ENCODE data around the gene CTSH. TPM values are rescaled to one million over a fixed set of nuclear protein-coding genes. Genes with fewer than 3 reads are reported as not detected.
"Not testable (repeated sequence)": the region's sequence is repeated elsewhere in the genome, so short reads cannot be mapped to it uniquely, and the experiment has no call there.

Gene CTSH
- total and polyA plus RNA-seq, 7 experiments from 2014 or later = 8.4 to 98.4 (median 11.4) TPM

GRCh38 chr15:78928176-78928575 lies 16.7 kb downstream of the CTSH start:
- intact Hi-C loops (cut with micrococcal nuclease); H3K36me3 ChIP-seq (ENCODE audit: control insufficient read depth in 2 of 3, insufficient read depth in 3 of 3, low read length in 3 of 3); H3K27me3 ChIP-seq (ENCODE audit: control insufficient read depth in 2 of 2, insufficient read depth in 2 of 2, low read length in 2 of 2); H3K27me3 Mint-ChIP-seq; H3K4me3 Mint-ChIP-seq; H3K9me3 ChIP-seq (ENCODE audit: control insufficient read depth in 2 of 3, low read length in 3 of 3); POLR2A ChIA-PET; DNase-seq; CTCF ChIA-PET; H3K9me3 Mint-ChIP-seq; H3K4me1 ChIP-seq (ENCODE audit: control insufficient read depth in 2 of 2, insufficient read depth in 2 of 2, low read length in 2 of 2); ATAC-seq; H3K4me1 Mint-ChIP-seq; H3K4me3 ChIP-seq (ENCODE audit: low read length); H3K27ac ChIP-seq (ENCODE audit: low read depth, low read length): not testable (repeated sequence)
- Mint-ChIP-seq H3K36me3 (peaks cover 0 to 17% (median 3%) of the 10 kb centered on the region in 5 donors), H3K27ac (peak overlapping the region in 3 of 9 donors; percentile 14 to 79 (median 39))

- POLR2A ChIA-PET = no interaction called here
- peak overlapping the region in 3 of 9 donors; percentile 29 to 70 (median 39) for H3K27ac Mint-ChIP-seq
- H3K36me3 Mint-ChIP-seq = peaks cover 0 to 17% (median 3%) of the 10 kb centered on the region in 5 donors
- H3K9me3 ChIP-seq (ENCODE audit: control insufficient read depth in 2 of 3, low read length in 3 of 3) = no peaks in the 10 kb centered on the region
- ATAC-seq = peak; percentile 68
- H3K4me3 Mint-ChIP-seq = no peak overlapping the region
- no peaks in the 10 kb centered on the region for H3K4me1 ChIP-seq (ENCODE audit: control insufficient read depth in 2 of 2, insufficient read depth in 2 of 2, low read length in 2 of 2)
- H3K9me3 Mint-ChIP-seq = no peaks in the 10 kb centered on the region
- H3K27ac ChIP-seq (ENCODE audit: low read depth, low read length) = no peak overlapping the region
- H3K27me3 Mint-ChIP-seq = no peaks in the 10 kb centered on the region
- H3K4me3 ChIP-seq (ENCODE audit: low read length) = no peak overlapping the region
- intact Hi-C loops (cut with micrococcal nuclease) = no loop called here
- no peaks in the 10 kb centered on the region for H3K27me3 ChIP-seq (ENCODE audit: control insufficient read depth in 2 of 2, insufficient read depth in 2 of 2, low read length in 2 of 2)
- peaks cover 0 to 15% (median 3%) of the 10 kb centered on the region in 3 experiments for H3K36me3 ChIP-seq (ENCODE audit: control insufficient read depth in 2 of 3, insufficient read depth in 3 of 3, low read length in 3 of 3)
- H3K4me1 Mint-ChIP-seq = peaks cover 0 to 4% (median 0%) of the 10 kb centered on the region in 7 donors
- no peak for DNase-seq
- CTCF ChIA-PET = no interaction called here
Observed at GRCh38 chr15:78927077-78927790, 17.6 kb downstream of the CTSH start.

- no peak overlapping the region for H3K27ac ChIP-seq (ENCODE audit: low read depth, low read length)
- intact Hi-C loops (cut with micrococcal nuclease) = no loop called here
- no peak overlapping the region for H3K4me3 ChIP-seq (ENCODE audit: low read length)
- no peaks in the 10 kb centered on the region for H3K9me3 ChIP-seq (ENCODE audit: control insufficient read depth in 2 of 3, low read length in 3 of 3)
- Mint-ChIP-seq H3K4me1 (peaks cover 0 to 4% (median 0%) of the 10 kb centered on the region in 7 donors), H3K9me3 (no peaks in the 10 kb centered on the region), H3K4me3 (no peak overlapping the region), H3K27ac (peak overlapping the region in 3 of 9 donors; percentile 10 to 53 (median 53)), H3K27me3 (no peaks in the 10 kb centered on the region), H3K36me3 (peaks cover 0 to 22% (median 3%) of the 10 kb centered on the region in 5 donors)
- POLR2A ChIA-PET = no interaction called here
- no peaks in the 10 kb centered on the region for H3K27me3 ChIP-seq (ENCODE audit: control insufficient read depth in 2 of 2, insufficient read depth in 2 of 2, low read length in 2 of 2)
- CTCF ChIA-PET = no interaction called here
- DNase-seq = no peak
- ATAC-seq = no peak
- H3K4me1 ChIP-seq (ENCODE audit: control insufficient read depth in 2 of 2, insufficient read depth in 2 of 2, low read length in 2 of 2) = no peaks in the 10 kb centered on the region
- peaks cover 3 to 26% (median 13%) of the 10 kb centered on the region in 3 experiments for H3K36me3 ChIP-seq (ENCODE audit: control insufficient read depth in 2 of 3, insufficient read depth in 3 of 3, low read length in 3 of 3)
Observed at GRCh38 chr15:78925956-78926743, 18.7 kb downstream of the CTSH start.

DNA sequence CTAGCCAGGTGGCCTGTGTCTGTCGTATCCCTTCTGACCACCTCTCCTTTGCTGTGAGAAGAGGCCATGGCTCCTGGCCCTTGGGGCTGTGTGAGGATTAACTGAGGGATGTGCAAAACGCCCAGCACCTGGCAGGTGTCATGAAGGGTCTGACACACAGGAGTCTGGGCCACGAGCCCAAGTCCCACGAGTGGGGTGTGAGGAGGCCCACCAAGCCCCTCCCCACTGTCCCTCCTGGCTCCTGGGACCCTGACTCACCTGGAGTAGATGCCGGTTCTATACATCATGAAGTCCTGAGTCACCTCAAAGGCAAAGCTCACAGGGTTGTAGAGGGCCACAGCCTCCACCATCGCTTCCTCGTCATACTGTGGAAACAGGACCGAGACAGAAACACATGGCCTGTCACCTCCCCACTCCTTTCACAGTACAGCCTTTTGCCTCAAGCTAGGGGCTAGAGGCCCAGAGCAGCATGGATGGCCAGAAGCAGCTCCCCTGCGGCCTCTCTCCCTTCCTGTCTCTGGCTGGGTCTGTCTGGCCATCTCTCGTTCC lies 19.7 kb downstream of the CTSH start:
- Histone ChIP-seq H3K9me3 (ENCODE audit: control insufficient read depth in 2 of 3, low read length in 3 of 3) (no peaks in the 10 kb centered on the region), H3K4me1 (ENCODE audit: control insufficient read depth in 2 of 2, insufficient read depth in 2 of 2, low read length in 2 of 2) (no peaks in the 10 kb centered on the region), H3K4me3 (ENCODE audit: low read length) (no peak overlapping the region), H3K27ac (ENCODE audit: low read depth, low read length) (no peak overlapping the region), H3K27me3 (ENCODE audit: control insufficient read depth in 2 of 2, insufficient read depth in 2 of 2, low read length in 2 of 2) (no peaks in the 10 kb centered on the region), H3K36me3 (ENCODE audit: control insufficient read depth in 2 of 3, insufficient read depth in 3 of 3, low read length in 3 of 3) (peaks cover 3 to 28% (median 16%) of the 10 kb centered on the region in 3 experiments)
- Mint-ChIP-seq H3K9me3 (no peaks in the 10 kb centered on the region), H3K27me3 (no peaks in the 10 kb centered on the region), H3K36me3 (peaks cover 0 to 24% (median 3%) of the 10 kb centered on the region in 5 donors), H3K27ac (peak overlapping the region in 4 of 9 donors; percentile 51 to 74 (median 55)), H3K4me3 (no peak overlapping the region), H3K4me1 (peaks cover 0 to 6% (median 0%) of the 10 kb centered on the region in 7 donors)
- intact Hi-C loops (cut with micrococcal nuclease) = no loop called here
- no peak for ATAC-seq
- CTCF ChIA-PET = no interaction called here
- POLR2A ChIA-PET = interaction anchor here (0.6 kb wide), 1 partner anchor 29 kb away, joined by 6 read pairs; no protein-coding TSS in a partner anchor
- DNase-seq = no peak

GRCh38 chr15:78923480-78924360 lies 21.1 kb downstream of the CTSH start:
- H3K4me1 Mint-ChIP-seq = peaks cover 0 to 6% (median 0%) of the 10 kb centered on the region in 7 donors
- H3K36me3 Mint-ChIP-seq = peaks cover 0 to 24% (median 4%) of the 10 kb centered on the region in 5 donors
- no peaks in the 10 kb centered on the region for H3K27me3 Mint-ChIP-seq
- H3K4me3 ChIP-seq (ENCODE audit: low read length) = no peak overlapping the region
- no peak overlapping the region for H3K27ac ChIP-seq (ENCODE audit: low read depth, low read length)
- no peaks in the 10 kb centered on the region for H3K27me3 ChIP-seq (ENCODE audit: control insufficient read depth in 2 of 2, insufficient read depth in 2 of 2, low read length in 2 of 2)
- POLR2A ChIA-PET = no interaction called here
- CTCF ChIA-PET = no interaction called here
- ATAC-seq (no peak), DNase-seq (no peak)
- H3K9me3 ChIP-seq (ENCODE audit: control insufficient read depth in 2 of 3, low read length in 3 of 3) = no peaks in the 10 kb centered on the region
- H3K36me3 ChIP-seq (ENCODE audit: control insufficient read depth in 2 of 3, insufficient read depth in 3 of 3, low read length in 3 of 3) = peaks cover 3 to 39% (median 16%) of the 10 kb centered on the region in 3 experiments
- H3K4me1 ChIP-seq (ENCODE audit: control insufficient read depth in 2 of 2, insufficient read depth in 2 of 2, low read length in 2 of 2) = no peaks in the 10 kb centered on the region
- H3K4me3 Mint-ChIP-seq = no peak overlapping the region
- H3K9me3 Mint-ChIP-seq = no peaks in the 10 kb centered on the region
- H3K27ac Mint-ChIP-seq = peak overlapping the region in 3 of 9 donors; percentile 42 to 62 (median 62)
- intact Hi-C loops (cut with micrococcal nuclease) = no loop called here

DNA sequence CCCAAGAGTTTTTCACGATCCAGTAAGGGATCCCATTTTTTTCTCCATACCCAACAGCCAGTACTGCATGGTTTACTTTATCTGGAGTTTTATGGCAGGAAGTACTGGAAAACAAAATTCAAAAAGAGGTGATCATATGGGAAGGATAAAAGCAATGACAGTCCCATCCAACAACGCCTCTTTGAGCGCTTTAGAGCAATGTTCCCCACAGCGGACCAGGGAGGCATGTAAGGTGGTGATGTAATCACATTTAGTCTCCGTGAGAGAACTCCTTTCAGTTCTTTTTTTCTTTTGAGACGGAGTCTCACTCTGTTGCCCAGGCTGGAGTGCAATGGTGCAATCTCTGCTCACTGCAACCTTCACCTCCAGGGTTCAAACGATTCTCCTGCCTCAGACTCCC lies 21.8 kb downstream of the CTSH start:
- H3K4me1 Mint-ChIP-seq = peaks cover 0 to 6% (median 0%) of the 10 kb centered on the region in 7 donors
- CTCF ChIA-PET = no interaction called here
- ATAC-seq (peak; percentile 28), DNase-seq (no peak)
- Histone ChIP-seq H3K4me3 (ENCODE audit: low read length) (no peak overlapping the region), H3K27me3 (ENCODE audit: control insufficient read depth in 2 of 2, insufficient read depth in 2 of 2, low read length in 2 of 2) (no peaks in the 10 kb centered on the region), H3K9me3 (ENCODE audit: control insufficient read depth in 2 of 3, low read length in 3 of 3) (no peaks in the 10 kb centered on the region), H3K27ac (ENCODE audit: low read depth, low read length) (no peak overlapping the region), H3K4me1 (ENCODE audit: control insufficient read depth in 2 of 2, insufficient read depth in 2 of 2, low read length in 2 of 2) (no peaks in the 10 kb centered on the region), H3K36me3 (ENCODE audit: control insufficient read depth in 2 of 3, insufficient read depth in 3 of 3, low read length in 3 of 3) (peaks cover 3 to 45% (median 16%) of the 10 kb centered on the region in 3 experiments)
- H3K9me3 Mint-ChIP-seq = no peaks in the 10 kb centered on the region
- POLR2A ChIA-PET = no interaction called here
- peak overlapping the region in 1 of 9 donors; percentile 41 for H3K27ac Mint-ChIP-seq
- H3K36me3 Mint-ChIP-seq = peaks cover 0 to 24% (median 4%) of the 10 kb centered on the region in 5 donors
- intact Hi-C loops (cut with micrococcal nuclease) = no loop called here
- H3K27me3 Mint-ChIP-seq = no peaks in the 10 kb centered on the region
- no peak overlapping the region for H3K4me3 Mint-ChIP-seq

Measured in naive thymus-derived CD4-positive, alpha-beta T cell (primary cell).